ENCODE results near the gene PLD3. TPM values are rescaled to one million over a fixed set of nuclear protein-coding genes. Genes with fewer than 3 reads are reported as not detected.
A peak's percentile ranks its signal among the peaks of the same experiment; 100 is the strongest.

PLD3 gene
- total RNA-seq, 1 donor from 2014 or later = 227 TPM

DNA sequence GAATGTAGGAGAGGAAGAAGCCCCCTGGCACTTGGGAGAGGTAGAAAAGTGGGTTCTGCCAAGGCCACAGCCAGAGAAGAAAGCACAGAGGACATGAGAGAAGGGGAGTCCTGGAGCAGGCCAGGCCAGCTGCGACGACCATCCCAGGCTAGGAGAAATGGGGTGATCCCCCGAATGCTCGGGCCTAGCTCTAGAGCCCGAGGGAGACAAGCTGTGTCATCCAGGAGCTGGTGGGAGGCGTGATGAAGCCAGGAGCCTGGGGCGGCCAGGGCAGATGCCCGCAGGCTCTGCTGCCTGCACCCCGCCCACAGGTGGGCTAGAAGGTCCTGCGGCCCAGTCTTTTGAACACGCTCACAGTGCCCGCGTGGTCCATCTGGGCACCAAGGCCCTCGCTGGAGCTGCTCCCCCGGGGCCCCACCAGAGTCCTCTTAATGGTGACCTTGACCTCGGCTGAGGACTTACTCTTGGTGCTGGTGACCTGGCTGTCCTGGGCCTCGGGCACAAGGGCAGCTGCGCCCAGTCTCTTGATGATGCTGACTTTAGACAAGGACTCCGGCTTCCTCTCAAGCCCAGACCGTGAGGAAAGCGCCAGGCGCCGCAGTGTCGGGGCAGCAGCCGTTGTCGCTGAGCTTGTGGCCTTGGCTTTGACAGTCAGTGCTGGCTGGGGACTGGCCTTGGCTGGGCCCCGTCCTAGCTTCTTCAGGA is 26.8 kb upstream of the PLD3 start:
- Mint-ChIP-seq H3K36me3 (ENCODE audit: low read depth, unreplicated experiment) (peaks cover 35% of the 10 kb centered on the region), H3K9me3 (ENCODE audit: unreplicated experiment) (no peaks in the 10 kb centered on the region), H3K4me1 (ENCODE audit: unreplicated experiment) (no peaks in the 10 kb centered on the region), H3K27ac (ENCODE audit: unreplicated experiment) (no peak overlapping the region), H3K27me3 (ENCODE audit: unreplicated experiment) (peaks cover 5% of the 10 kb centered on the region), H3K4me3 (ENCODE audit: unreplicated experiment) (no peak overlapping the region)
- no peak for DNase-seq (ENCODE audit: low spot score)
- TF ChIP-seq, protein P1, sequence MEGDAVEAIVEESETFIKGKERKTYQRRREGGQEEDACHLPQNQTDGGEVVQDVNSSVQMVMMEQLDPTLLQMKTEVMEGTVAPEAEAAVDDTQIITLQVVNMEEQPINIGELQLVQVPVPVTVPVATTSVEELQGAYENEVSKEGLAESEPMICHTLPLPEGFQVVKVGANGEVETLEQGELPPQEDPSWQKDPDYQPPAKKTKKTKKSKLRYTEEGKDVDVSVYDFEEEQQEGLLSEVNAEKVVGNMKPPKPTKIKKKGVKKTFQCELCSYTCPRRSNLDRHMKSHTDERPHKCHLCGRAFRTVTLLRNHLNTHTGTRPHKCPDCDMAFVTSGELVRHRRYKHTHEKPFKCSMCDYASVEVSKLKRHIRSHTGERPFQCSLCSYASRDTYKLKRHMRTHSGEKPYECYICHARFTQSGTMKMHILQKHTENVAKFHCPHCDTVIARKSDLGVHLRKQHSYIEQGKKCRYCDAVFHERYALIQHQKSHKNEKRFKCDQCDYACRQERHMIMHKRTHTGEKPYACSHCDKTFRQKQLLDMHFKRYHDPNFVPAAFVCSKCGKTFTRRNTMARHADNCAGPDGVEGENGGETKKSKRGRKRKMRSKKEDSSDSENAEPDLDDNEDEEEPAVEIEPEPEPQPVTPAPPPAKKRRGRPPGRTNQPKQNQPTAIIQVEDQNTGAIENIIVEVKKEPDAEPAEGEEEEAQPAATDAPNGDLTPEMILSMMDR (IDR thresholded peaks at IDR 0.05; ENCODE audit: unreplicated experiment) = no peak

DNA sequence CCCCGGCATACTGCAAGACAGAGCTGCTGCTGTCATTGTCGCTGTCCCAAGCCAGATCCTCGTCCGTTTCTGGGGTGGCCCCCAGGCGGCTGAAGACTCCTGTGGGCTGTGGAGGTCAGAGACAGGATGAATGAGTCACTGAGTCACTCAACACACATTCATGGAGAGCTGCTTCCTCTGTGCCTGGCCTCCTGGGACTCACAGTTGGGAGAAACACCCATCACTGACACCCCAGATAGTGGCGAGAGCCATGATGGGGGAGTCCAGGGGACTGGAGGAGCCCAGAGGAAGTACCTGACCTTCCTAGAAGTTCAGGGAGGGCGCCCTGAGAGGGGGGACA is 26.3 kb upstream of the PLD3 start:
- Mint-ChIP-seq H3K27ac (ENCODE audit: unreplicated experiment) (no peak overlapping the region), H3K4me3 (ENCODE audit: unreplicated experiment) (peak overlapping the region; percentile 67), H3K9me3 (ENCODE audit: unreplicated experiment) (no peaks in the 10 kb centered on the region), H3K36me3 (ENCODE audit: low read depth, unreplicated experiment) (peaks cover 34% of the 10 kb centered on the region), H3K4me1 (ENCODE audit: unreplicated experiment) (no peaks in the 10 kb centered on the region), H3K27me3 (ENCODE audit: unreplicated experiment) (peaks cover 5% of the 10 kb centered on the region)
- DNase-seq (ENCODE audit: low spot score) = no peak
- TF ChIP-seq, protein P1 (IDR thresholded peaks at IDR 0.05; ENCODE audit: unreplicated experiment) = no peak

DNA sequence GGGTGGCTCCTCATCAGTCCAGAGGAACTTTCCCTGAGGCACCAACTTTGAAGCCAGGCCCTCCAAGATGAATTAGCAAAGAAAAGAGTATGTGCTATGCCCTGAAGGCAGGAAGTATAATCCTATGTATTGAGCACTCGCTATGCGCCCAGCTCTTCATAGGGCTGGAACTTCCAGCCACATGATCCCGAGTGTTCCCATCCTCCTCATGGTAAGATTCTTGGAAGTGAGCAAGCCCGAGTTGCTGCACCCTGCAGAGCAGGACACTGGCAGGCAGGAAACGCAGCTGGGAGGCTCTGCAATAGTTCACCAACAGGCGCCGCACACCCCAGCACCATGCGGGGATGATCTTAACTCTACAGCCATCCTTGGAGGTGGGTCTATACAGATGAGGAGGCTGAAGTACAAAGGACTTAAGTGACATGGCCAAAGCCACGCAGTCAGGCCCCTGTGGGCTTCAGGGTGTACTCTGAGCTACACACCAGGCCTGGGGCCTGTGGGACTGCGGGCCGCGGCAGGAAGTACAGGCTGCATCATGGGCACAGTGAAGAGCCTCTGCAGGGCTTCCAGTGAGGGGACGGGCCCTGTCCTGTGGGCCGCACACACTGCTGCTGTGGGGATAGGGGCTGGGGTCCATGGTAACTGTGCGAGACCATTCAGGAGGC is 25.4 kb upstream of the PLD3 start:
- TF ChIP-seq, protein P1 (IDR thresholded peaks at IDR 0.05; ENCODE audit: unreplicated experiment) = no peak
- Mint-ChIP-seq H3K4me1 (ENCODE audit: unreplicated experiment) (no peaks in the 10 kb centered on the region), H3K27ac (ENCODE audit: unreplicated experiment) (no peak overlapping the region), H3K36me3 (ENCODE audit: low read depth, unreplicated experiment) (peaks cover 38% of the 10 kb centered on the region), H3K9me3 (ENCODE audit: unreplicated experiment) (no peaks in the 10 kb centered on the region), H3K4me3 (ENCODE audit: unreplicated experiment) (peak overlapping the region; percentile 67), H3K27me3 (ENCODE audit: unreplicated experiment) (peaks cover 5% of the 10 kb centered on the region)
- DNase-seq (ENCODE audit: low spot score) = no peak

DNA sequence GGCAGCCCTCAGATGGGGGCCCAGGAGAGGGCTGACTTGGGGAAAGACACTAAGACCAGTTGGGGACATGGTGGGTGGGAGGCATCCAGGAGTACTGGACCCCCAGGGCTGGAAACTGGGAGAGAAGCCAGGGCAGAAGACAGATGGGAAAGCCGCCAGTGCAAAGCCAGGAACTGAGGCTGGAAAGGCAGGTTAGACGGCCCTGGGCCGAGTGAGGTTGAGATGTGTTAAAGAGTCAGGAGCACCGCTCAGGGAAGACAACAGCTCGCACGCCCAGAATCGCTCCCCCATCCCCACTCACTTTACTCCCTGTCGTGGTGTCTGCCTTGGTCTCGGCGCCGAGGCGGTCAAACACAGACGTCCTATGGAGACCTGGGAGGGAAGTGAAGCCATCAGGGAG is 24.8 kb upstream of the PLD3 start:
- Mint-ChIP-seq H3K27ac (ENCODE audit: unreplicated experiment) (no peak overlapping the region), H3K36me3 (ENCODE audit: low read depth, unreplicated experiment) (peaks cover 37% of the 10 kb centered on the region), H3K27me3 (ENCODE audit: unreplicated experiment) (peaks cover 6% of the 10 kb centered on the region), H3K4me1 (ENCODE audit: unreplicated experiment) (no peaks in the 10 kb centered on the region), H3K9me3 (ENCODE audit: unreplicated experiment) (no peaks in the 10 kb centered on the region), H3K4me3 (ENCODE audit: unreplicated experiment) (no peak overlapping the region)
- TF ChIP-seq, protein P1 (IDR thresholded peaks at IDR 0.05; ENCODE audit: unreplicated experiment) = no peak
- no peak for DNase-seq (ENCODE audit: low spot score)

DNA sequence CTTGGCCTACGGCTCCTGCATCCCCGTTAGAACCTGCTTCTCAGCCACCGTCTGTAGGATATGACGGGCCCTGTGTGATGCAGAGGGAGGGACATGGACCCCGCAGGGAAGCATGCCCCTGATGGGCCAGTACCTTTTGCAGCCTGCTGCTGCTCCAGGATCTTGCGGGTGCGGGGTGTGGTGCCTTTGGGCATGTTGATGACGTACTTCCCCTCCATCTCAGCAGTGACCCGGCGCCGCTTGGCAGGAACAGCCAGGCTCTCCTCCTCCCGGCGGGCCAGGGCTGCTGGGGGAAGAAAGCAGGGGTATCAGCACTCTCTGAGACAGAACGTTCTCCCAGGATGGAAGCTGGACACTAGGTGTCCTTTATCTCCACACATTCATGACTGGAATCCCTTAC is 22.3 kb upstream of the PLD3 start:
- TF ChIP-seq, protein P1 (IDR thresholded peaks at IDR 0.05; ENCODE audit: unreplicated experiment) = no peak
- no peak overlapping the region for H3K4me3 Mint-ChIP-seq (ENCODE audit: unreplicated experiment)
- no peaks in the 10 kb centered on the region for H3K4me1 Mint-ChIP-seq (ENCODE audit: unreplicated experiment)
- H3K36me3 Mint-ChIP-seq (ENCODE audit: low read depth, unreplicated experiment) = peaks cover 48% of the 10 kb centered on the region
- DNase-seq (ENCODE audit: low spot score) = no peak
- H3K27ac Mint-ChIP-seq (ENCODE audit: unreplicated experiment) = no peak overlapping the region
- H3K9me3 Mint-ChIP-seq (ENCODE audit: unreplicated experiment) = no peaks in the 10 kb centered on the region
- peaks cover 6% of the 10 kb centered on the region for H3K27me3 Mint-ChIP-seq (ENCODE audit: unreplicated experiment)
